Lower leg skin (tissue), 3 donors: ENCODE data around the gene FCHO2.

Experiments used
- CTCF ChIP-seq, 3 donors: fragments of 450-650 bp; IDR thresholded peaks; one replicate each; pipeline ENCODE4 v1.5.1; 2016; ENCODE audit warnings: antibody characterized with exemption in 3 of 3, mild to moderate bottlenecking in 3 of 3, moderate library complexity in 2 of 3
- POLR2A ChIP-seq, 2 donors: fragments of 450-650 bp; IDR thresholded peaks; one replicate each; pipeline ENCODE4 v1.6.1; 2016 to 2017; ENCODE audit warnings: antibody characterized with exemption in 2 of 2, mild to moderate bottlenecking in 1 of 2, moderate library complexity in 1 of 2

GRCh38 chr5:72922422-72922821 lies 33.4 kb upstream of the FCHO2 start:
- TF ChIP-seq CTCF (IDR thresholded peaks at IDR 0.05) (no peak), POLR2A (IDR thresholded peaks at IDR 0.05) (no peak)
